Upper lobe of left lung (tissue), 6 donors: ENCODE results near the gene GNAS. TPM values are rescaled to one million over a fixed set of nuclear protein-coding genes. Genes with fewer than 3 reads are reported as not detected.

Experiments
- ATAC-seq, 2 donors: fragments of 200-7000 bp; cut with Tn5 transposase; one replicate each; pipeline ENCODE4 v1.9.1; 2022; ENCODE audit warnings: mild to moderate bottlenecking in 2 of 2, moderate library complexity in 2 of 2; ENCODE audit not compliant: low FRiP score in 2 of 2
- DNase-seq, 2 donors: peaks; one replicate each; pipeline ENCODE4 v3.0.0-alpha.2; 2019 to 2020
- H3K27ac ChIP-seq, 4 donors: fragments of 200-600 bp; sonication (generic); one replicate each; pipeline ENCODE4 v1.5.1; 2016 to 2019
- H3K27me3 ChIP-seq, 4 donors: fragments of 200-600 bp; sonication (generic); one replicate each; pipeline ENCODE4 v1.5.1; 2017 to 2019
- H3K36me3 ChIP-seq, 4 donors: fragments of 200-600 bp; sonication (generic); one replicate each; pipeline ENCODE4 v1.5.1; 2016 to 2019
- H3K4me1 ChIP-seq, 4 donors: fragments of 200-600 bp; sonication (generic); one replicate each; pipeline ENCODE4 v1.5.1; 2018 to 2019
- H3K4me3 ChIP-seq, 4 donors: fragments of 200-600 bp; sonication (generic); one replicate each; pipeline ENCODE4 v1.5.1; 2017 to 2019; ENCODE audit warnings: mild to moderate bottlenecking in 2 of 4, moderate library complexity in 1 of 4
- H3K9me3 ChIP-seq, 4 donors: fragments of 200-600 bp; sonication (generic); one replicate each; pipeline ENCODE4 v1.5.1; 2018 to 2019
- EP300 ChIP-seq, 4 donors: sonication (generic); formaldehyde crosslinking; IDR thresholded peaks; one replicate each; pipeline ENCODE4 v1.5.1; 2017; ENCODE audit warnings: antibody characterized with exemption in 4 of 4, control low read depth in 2 of 4
- POLR2A ChIP-seq, 4 donors: fragments of 450-650 bp; IDR thresholded peaks; one replicate each; pipeline ENCODE4 v1.5.1; 2016 to 2017; ENCODE audit warnings: antibody characterized with exemption in 4 of 4, mild to moderate bottlenecking in 2 of 4
- POLR2AphosphoS5 ChIP-seq, 2 donors: sonication (generic); formaldehyde crosslinking; IDR thresholded peaks; one replicate each; pipeline ENCODE4 v1.5.1; 2017; ENCODE audit warnings: antibody characterized with exemption in 2 of 2
- WGBS, 2 donors: methylation state at CpG; one replicate each; pipeline ENCODE4 v1.1.5; 2017 to 2018; 5-methylcytosine and 5-hydroxymethylcytosine counted together
- total RNA-seq, 6 donors: library from RNA; depleted of rRNA in 4 of 6; stranded (reverse); fragments of >200 nt in 4 of 6; gene quantifications; one replicate each; pipeline versions ENCODE4 v1.1.0 to v1.2.1, GENCODE V29; 2016 to 2021
- TF ChIP-seq, protein P1 (sequence below), 6 experiments: fragments of 450-650 bp in 4 of 6; fragments of 200-600 bp in 2 of 6; sonication (generic) in 2 of 6; IDR thresholded peaks; one replicate each; pipeline ENCODE4 v1.5.1; 2016 to 2019; ENCODE audit warnings: antibody characterized with exemption in 6 of 6
- donor health status: DM: no; HTN: no; CAD: no; lungs with moderate emphysema.
- donor health status: DM: no; HTN: yes; CAD: no; lungs with severe emphysema.

The GNAS gene
- total RNA-seq, 6 donors from 2014 or later: 520 to 910 (median 811) TPM

DNA sequence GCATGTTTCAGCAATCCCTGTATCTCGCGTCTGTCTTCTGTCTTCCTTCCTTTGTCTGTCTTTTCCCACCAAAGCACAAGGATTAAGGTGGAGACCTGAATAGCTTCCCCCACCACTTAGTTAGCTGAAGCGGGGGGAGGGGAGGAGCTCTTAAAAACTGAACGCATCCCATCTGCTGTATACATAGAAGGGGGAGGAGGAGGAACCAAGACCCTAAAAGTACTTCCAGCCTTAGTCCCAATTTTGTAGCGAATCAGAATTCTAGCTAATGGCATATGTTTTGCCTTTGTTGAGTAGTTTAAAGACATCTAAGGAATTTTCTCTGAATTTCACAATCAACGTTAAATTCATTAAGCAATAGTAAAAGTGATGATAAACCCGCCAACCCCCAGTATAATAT, 47.9 kb downstream of the GNAS start:
- Histone ChIP-seq H3K4me3 (no peak overlapping the region), H3K27ac (no peak overlapping the region), H3K9me3 (no peaks in the 10 kb centered on the region), H3K27me3 (no peaks in the 10 kb centered on the region), H3K4me1 (peaks cover 24 to 40% (median 30%) of the 10 kb centered on the region in 4 donors), H3K36me3 (peaks cover 6 to 41% (median 15%) of the 10 kb centered on the region in 4 donors)
- ATAC-seq: no peak
- DNase-seq: no peak
- TF ChIP-seq, protein P1, sequence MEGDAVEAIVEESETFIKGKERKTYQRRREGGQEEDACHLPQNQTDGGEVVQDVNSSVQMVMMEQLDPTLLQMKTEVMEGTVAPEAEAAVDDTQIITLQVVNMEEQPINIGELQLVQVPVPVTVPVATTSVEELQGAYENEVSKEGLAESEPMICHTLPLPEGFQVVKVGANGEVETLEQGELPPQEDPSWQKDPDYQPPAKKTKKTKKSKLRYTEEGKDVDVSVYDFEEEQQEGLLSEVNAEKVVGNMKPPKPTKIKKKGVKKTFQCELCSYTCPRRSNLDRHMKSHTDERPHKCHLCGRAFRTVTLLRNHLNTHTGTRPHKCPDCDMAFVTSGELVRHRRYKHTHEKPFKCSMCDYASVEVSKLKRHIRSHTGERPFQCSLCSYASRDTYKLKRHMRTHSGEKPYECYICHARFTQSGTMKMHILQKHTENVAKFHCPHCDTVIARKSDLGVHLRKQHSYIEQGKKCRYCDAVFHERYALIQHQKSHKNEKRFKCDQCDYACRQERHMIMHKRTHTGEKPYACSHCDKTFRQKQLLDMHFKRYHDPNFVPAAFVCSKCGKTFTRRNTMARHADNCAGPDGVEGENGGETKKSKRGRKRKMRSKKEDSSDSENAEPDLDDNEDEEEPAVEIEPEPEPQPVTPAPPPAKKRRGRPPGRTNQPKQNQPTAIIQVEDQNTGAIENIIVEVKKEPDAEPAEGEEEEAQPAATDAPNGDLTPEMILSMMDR (IDR thresholded peaks at IDR 0.05): no peak
- TF ChIP-seq EP300 (IDR thresholded peaks at IDR 0.05): no peak
- TF ChIP-seq POLR2AphosphoS5 (IDR thresholded peaks at IDR 0.05): no peak
- TF ChIP-seq POLR2A (IDR thresholded peaks at IDR 0.05): no peak
- WGBS, 2 donors: 64 to 73% methylated on average over 7 of the region's 7 CpGs

DNA sequence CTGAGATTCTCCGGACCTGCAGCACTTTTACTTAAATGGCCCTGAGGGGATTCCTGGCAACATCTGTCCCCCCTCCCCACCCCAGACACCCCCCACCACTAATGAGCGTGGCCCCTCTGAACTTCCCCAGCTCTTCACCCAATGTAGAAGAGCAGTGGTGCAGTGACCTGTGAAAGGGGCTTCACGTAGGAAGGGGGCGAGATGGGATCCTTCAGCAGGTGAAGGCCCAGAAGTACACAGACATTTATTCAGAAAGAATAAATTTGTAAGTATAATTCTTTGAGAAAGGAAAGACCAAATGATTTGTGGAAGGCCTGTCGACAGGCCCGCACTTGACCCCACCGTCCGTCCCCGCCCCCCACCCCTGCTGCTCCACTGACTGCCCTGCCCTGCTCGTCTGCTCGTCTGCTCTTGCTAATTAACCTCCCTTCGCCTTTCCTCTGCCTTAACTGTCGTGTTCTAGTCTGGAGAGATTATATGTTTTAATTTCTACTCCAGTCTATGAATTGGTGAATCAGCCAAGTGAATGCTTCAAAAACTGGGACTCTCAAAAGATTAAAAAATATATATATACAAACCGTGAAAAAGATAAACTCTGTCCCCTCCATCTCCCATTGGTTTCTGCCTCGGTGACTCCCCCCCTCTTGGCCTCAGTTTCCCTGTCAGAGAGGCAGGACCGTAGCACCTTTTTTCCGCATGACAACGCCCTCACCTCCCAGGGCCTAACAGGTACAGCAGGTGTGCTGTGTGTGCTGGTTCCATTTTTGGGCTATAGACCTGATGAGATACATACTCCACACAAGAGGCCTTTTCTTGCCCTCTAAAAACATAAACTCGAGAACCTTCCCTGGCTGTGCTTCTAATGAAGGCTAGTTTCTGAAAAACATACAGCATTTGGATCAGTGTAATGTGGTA, 49.2 kb downstream of the GNAS start:
- Histone ChIP-seq H3K9me3 (no peaks in the 10 kb centered on the region), H3K27me3 (no peaks in the 10 kb centered on the region), H3K36me3 (peaks cover 17 to 51% (median 26%) of the 10 kb centered on the region in 4 donors), H3K27ac (no peak overlapping the region), H3K4me1 (peaks cover 23 to 37% (median 28%) of the 10 kb centered on the region in 4 donors), H3K4me3 (no peak overlapping the region)
- DNase-seq (no peak), ATAC-seq (no peak)
- 78 to 82% methylated on average over 19 of the region's 19 CpGs for WGBS, 2 donors
- no peak for TF ChIP-seq EP300 (IDR thresholded peaks at IDR 0.05)
- TF ChIP-seq, protein P1 (IDR thresholded peaks at IDR 0.05): no peak
- TF ChIP-seq POLR2A (IDR thresholded peaks at IDR 0.05): no peak
- no peak for TF ChIP-seq POLR2AphosphoS5 (IDR thresholded peaks at IDR 0.05)

DNA sequence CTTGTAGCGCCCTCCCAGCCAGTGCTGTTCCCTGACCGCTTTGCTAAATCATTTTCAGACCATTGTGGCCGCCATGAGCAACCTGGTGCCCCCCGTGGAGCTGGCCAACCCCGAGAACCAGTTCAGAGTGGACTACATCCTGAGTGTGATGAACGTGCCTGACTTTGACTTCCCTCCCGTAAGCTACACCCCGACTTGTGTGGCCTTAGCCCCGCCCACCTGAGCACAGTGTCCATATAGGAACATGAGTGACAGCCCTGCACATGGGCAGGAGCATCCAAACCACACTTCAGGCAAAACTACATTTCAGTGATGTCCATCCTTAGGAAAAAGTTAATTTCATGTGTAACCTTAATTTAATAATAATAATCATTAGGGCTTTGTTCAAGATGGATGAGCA, 51.1 kb downstream of the GNAS start:
- peaks cover 29 to 37% (median 32%) of the 10 kb centered on the region in 4 donors for H3K4me1 ChIP-seq
- 75 to 96% methylated on average over 5 to 9 of the region's 9 CpGs for WGBS, 2 donors

DNA sequence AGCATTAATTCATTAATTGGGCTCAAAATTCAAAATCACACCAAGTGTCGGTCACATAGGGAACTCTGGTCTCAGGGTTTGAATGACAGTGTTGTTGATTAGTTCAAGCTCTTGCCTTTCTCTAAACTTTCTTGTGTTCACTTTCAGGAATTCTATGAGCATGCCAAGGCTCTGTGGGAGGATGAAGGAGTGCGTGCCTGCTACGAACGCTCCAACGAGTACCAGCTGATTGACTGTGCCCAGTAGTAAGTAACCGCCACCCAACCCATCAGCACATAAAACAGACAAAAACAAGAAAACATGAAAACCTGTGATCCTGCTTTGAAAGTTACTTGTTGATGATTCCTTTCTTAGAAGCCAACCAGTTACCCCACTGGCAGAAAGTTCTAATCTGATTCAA, 52.7 kb downstream of the GNAS start:
- H3K36me3 ChIP-seq: peaks cover 34 to 73% (median 41%) of the 10 kb centered on the region in 4 donors
- no peaks in the 10 kb centered on the region for H3K27me3 ChIP-seq
- no peak for ATAC-seq
- WGBS, 2 donors: 84 to 89% methylated on average over 6 of the region's 6 CpGs
- DNase-seq: no peak
- TF ChIP-seq POLR2AphosphoS5 (IDR thresholded peaks at IDR 0.05) (no peak), POLR2A (IDR thresholded peaks at IDR 0.05) (no peak), EP300 (IDR thresholded peaks at IDR 0.05) (no peak)
- TF ChIP-seq, protein P1 (IDR thresholded peaks at IDR 0.05): no peak
- no peaks in the 10 kb centered on the region for H3K9me3 ChIP-seq
- peaks cover 30 to 42% (median 37%) of the 10 kb centered on the region in 4 donors for H3K4me1 ChIP-seq
- no peak overlapping the region for H3K4me3 ChIP-seq
- H3K27ac ChIP-seq: no peak overlapping the region

More for the DNA sequence above, 51.1 kb downstream of the GNAS start:
- TF ChIP-seq EP300 (IDR thresholded peaks at IDR 0.05) (no peak), POLR2A (IDR thresholded peaks at IDR 0.05) (no peak), POLR2AphosphoS5 (IDR thresholded peaks at IDR 0.05) (no peak)
- TF ChIP-seq, protein P1 (IDR thresholded peaks at IDR 0.05): no peak
- no peak overlapping the region for H3K4me3 ChIP-seq
- no peak overlapping the region for H3K27ac ChIP-seq
- ATAC-seq (no peak), DNase-seq (no peak)
- H3K36me3 ChIP-seq: peaks cover 18 to 62% (median 27%) of the 10 kb centered on the region in 4 donors
- H3K9me3 ChIP-seq: no peaks in the 10 kb centered on the region
- no peaks in the 10 kb centered on the region for H3K27me3 ChIP-seq
